Nephron (organoid): ENCODE data around the gene ATP8B4.

Experiments used
- H3K27ac Mint-ChIP-seq, 3 experiments: 2 replicates each; pipeline ENCODE4 v1.8.0; 2020; ENCODE audit warnings: mixed read lengths in 3 of 3, mild to moderate bottlenecking in 2 of 3, moderate library complexity in 1 of 3
- H3K27me3 Mint-ChIP-seq: 2 replicates; pipeline ENCODE4 v1.8.0; 2021; ENCODE audit warnings: low read depth, mild to moderate bottlenecking, moderate library complexity, mixed read lengths
- H3K36me3 Mint-ChIP-seq: 2 replicates; pipeline ENCODE4 v1.8.0; 2020; ENCODE audit warnings: low read depth, mixed read lengths
- H3K4me1 Mint-ChIP-seq: 2 replicates; pipeline ENCODE4 v1.8.0; 2020; ENCODE audit warnings: mixed read lengths
- H3K4me3 Mint-ChIP-seq, 3 experiments: 2 replicates each; pipeline ENCODE4 v1.8.0; 2020; ENCODE audit warnings: mild to moderate bottlenecking in 3 of 3, mixed read lengths in 3 of 3, moderate library complexity in 2 of 3
- H3K9me3 Mint-ChIP-seq: 2 replicates; pipeline ENCODE4 v1.8.0; 2020; ENCODE audit warnings: mixed read lengths
- TF ChIP-seq, protein P1 (sequence below), 3 experiments: fragments of 200-600 bp; sonication (generic); IDR thresholded peaks; one replicate each; pipeline ENCODE4 v1.5.0; 2021; ENCODE audit warnings: antibody characterized with exemption in 3 of 3; ENCODE audit not compliant: unreplicated experiment in 3 of 3

Gene ATP8B4

GRCh38 chr15:49881433-49881832 is 237.6 kb downstream of the ATP8B4 start:
- TF ChIP-seq, protein P1, sequence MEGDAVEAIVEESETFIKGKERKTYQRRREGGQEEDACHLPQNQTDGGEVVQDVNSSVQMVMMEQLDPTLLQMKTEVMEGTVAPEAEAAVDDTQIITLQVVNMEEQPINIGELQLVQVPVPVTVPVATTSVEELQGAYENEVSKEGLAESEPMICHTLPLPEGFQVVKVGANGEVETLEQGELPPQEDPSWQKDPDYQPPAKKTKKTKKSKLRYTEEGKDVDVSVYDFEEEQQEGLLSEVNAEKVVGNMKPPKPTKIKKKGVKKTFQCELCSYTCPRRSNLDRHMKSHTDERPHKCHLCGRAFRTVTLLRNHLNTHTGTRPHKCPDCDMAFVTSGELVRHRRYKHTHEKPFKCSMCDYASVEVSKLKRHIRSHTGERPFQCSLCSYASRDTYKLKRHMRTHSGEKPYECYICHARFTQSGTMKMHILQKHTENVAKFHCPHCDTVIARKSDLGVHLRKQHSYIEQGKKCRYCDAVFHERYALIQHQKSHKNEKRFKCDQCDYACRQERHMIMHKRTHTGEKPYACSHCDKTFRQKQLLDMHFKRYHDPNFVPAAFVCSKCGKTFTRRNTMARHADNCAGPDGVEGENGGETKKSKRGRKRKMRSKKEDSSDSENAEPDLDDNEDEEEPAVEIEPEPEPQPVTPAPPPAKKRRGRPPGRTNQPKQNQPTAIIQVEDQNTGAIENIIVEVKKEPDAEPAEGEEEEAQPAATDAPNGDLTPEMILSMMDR (IDR thresholded peaks at IDR 0.05; ENCODE audit: unreplicated experiment in 3 of 3), result no peak
- Mint-ChIP-seq H3K36me3 (peaks cover 3% of the 10 kb centered on the region), H3K4me1 (peaks cover 71% of the 10 kb centered on the region), H3K9me3 (peaks cover 4% of the 10 kb centered on the region), H3K4me3 (no peak overlapping the region), H3K27me3 (no peaks in the 10 kb centered on the region), H3K27ac (peak overlapping the region in 2 of 3 experiments; percentile 61 to 74)

- Mint-ChIP-seq H3K27me3 (no peaks in the 10 kb centered on the region), H3K27ac (peak overlapping the region; percentile 88 to 99 (median 98)), H3K9me3 (peaks cover 2% of the 10 kb centered on the region), H3K36me3 (no peaks in the 10 kb centered on the region), H3K4me3 (no peak overlapping the region), H3K4me1 (peaks cover 64% of the 10 kb centered on the region)
- TF ChIP-seq, protein P1 (IDR thresholded peaks at IDR 0.05; ENCODE audit: unreplicated experiment in 3 of 3), result no peak
Observed at GRCh38 chr15:49877873-49878521, 241.0 kb downstream of the ATP8B4 start.

DNA sequence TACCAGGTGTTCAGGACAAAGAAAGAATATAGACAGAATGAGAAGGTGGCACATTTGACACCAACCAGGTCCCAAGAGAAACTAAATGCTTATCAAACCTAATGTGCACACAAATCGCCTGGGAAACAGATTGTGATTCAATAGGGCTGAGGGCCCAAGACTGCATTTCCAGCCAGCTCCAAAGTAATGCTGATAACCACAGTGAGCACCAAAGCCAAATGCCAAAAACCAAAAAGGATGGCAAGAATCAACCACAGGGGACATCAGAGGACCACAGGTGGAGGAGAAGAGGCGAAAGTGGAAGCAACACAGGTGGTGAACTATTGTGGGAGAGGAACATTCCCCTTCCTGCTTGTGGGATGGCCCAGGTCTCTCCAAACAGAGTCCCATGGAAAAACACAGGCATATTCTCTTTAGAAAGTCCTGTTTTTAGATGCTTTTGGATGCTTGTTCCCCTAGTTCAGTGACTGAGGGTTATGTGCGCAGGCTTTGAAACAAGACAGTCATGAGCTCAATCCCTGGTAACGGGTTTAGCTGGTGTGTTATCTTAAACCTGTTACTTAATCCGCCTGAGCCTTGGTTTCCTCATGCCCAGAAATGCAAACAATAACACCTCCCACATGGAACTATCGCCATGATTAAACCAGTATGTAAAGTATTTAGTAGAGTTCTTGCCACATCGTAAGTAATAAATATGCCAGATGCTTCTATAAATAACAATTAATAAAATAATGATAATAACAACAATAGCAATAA is 241.7 kb downstream of the ATP8B4 start:
- Mint-ChIP-seq H3K27me3 (no peaks in the 10 kb centered on the region), H3K4me1 (peaks cover 58% of the 10 kb centered on the region), H3K36me3 (no peaks in the 10 kb centered on the region), H3K27ac (peak overlapping the region; percentile 88 to 99 (median 98)), H3K9me3 (no peaks in the 10 kb centered on the region), H3K4me3 (peak overlapping the region in 1 of 3 experiments; percentile 3)
- TF ChIP-seq, protein P1 (IDR thresholded peaks at IDR 0.05; ENCODE audit: unreplicated experiment in 3 of 3), result no peak

DNA sequence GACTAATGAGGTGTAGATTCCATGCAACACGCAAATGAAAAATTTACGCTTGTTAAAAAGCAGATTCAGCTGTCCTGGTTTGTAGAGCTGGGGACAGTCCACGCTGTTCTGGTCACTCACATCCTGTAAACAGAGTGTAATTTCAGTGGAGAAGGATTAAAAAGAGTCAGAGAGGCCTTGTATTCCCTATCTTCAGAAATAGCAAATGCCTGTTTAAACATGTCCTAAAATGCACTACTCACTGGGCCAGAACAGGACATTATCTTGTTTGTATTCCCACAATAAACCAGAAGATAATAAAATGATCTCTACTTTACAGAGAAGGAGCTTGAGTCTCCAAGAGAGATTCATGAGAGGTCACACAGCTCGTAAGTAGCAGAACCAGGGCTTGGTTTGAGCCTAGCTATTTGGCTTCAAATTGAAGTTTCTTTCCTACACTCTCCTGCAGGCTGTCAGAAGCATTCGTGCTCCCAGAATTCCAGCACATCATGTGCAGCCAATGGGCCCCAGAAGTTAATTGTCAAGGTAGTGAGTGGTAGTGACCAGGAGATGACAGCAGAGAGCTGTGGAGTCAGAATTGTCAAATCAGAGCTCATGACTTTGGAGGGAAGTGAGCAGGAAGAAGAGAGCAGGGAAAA is 242.5 kb downstream of the ATP8B4 start:
- H3K27me3 Mint-ChIP-seq, result no peaks in the 10 kb centered on the region
- peak overlapping the region in 1 of 3 experiments; percentile 3 for H3K4me3 Mint-ChIP-seq
- H3K36me3 Mint-ChIP-seq, result no peaks in the 10 kb centered on the region
- H3K9me3 Mint-ChIP-seq, result no peaks in the 10 kb centered on the region
- peaks cover 51% of the 10 kb centered on the region for H3K4me1 Mint-ChIP-seq
- TF ChIP-seq, protein P1 (IDR thresholded peaks at IDR 0.05; ENCODE audit: unreplicated experiment in 3 of 3), result no peak
- H3K27ac Mint-ChIP-seq, result peak overlapping the region; percentile 76 to 99 (median 98)

DNA sequence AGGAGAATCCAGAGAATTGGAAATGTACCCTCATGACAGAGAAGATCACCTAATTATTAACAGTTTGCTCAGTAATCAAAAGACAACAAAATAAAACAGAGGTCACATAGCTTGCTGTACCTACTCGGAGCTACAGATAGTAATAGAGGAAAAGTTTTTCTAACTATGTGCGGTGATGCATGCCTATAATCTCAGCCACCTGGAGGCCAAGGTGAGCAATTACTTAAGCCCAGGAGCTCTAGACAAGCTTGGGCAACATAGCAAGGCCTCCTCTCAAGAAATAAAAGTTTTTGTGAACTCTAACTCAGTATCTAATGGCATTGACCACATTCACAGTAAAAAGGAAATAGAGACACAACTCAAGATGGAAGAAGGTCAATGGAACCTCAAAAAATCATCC is 243.6 kb downstream of the ATP8B4 start:
- Mint-ChIP-seq H3K36me3 (no peaks in the 10 kb centered on the region), H3K27ac (peak overlapping the region in 2 of 3 experiments; percentile 98 to 99), H3K4me3 (no peak overlapping the region), H3K9me3 (no peaks in the 10 kb centered on the region), H3K27me3 (no peaks in the 10 kb centered on the region), H3K4me1 (peaks cover 48% of the 10 kb centered on the region)
- TF ChIP-seq, protein P1 (IDR thresholded peaks at IDR 0.05; ENCODE audit: unreplicated experiment in 3 of 3), result peak in 1 of 3 experiments; percentile 16
